Uterus (tissue), 2 donors: ENCODE data around the gene PDE1C.

ENCODE experiments used
- POLR2A ChIP-seq, 2 donors: fragments of 450-650 bp; IDR thresholded peaks; one replicate each; pipeline ENCODE4 v1.6.1; 2016; ENCODE audit warnings: antibody characterized with exemption in 2 of 2, mild to moderate bottlenecking in 1 of 2, moderate library complexity in 1 of 2
- TF ChIP-seq, protein P1 (sequence below), 4 experiments: fragments of 200-600 bp in 2 of 4; fragments of 450-650 bp in 2 of 4; sonication (generic) in 2 of 4; IDR thresholded peaks; one replicate each; pipeline ENCODE4 v1.5.1; 2016 to 2019; ENCODE audit warnings: antibody characterized with exemption in 4 of 4, mild to moderate bottlenecking in 2 of 4, moderate library complexity in 1 of 4

DNA sequence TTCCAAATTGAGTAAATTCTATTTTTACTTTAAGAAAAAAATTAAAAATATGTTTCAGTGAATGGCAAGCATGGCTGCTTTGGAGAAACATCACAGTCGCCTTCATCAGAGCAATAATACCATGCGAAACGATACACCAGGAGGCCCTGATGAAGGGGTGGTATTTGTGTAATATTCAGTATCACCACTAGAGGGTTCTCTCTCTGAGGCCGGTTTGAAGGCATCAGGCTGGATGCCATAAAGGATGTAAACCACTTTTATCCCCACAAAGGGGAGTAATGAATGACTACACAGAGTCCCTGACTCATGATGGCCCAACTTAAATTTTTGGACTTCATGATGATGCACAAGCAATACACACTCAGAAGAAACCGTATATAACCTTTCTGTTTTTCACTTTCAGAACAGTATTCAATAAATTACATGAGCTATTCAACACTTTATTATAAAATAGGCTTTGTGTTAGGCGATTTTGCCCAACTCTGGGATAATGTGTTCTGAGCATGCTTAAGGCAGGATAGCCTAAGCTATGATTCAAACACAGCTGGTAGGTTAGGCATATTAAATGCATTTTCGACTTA, 287.7 kb downstream of the PDE1C start:
- TF ChIP-seq, protein P1, sequence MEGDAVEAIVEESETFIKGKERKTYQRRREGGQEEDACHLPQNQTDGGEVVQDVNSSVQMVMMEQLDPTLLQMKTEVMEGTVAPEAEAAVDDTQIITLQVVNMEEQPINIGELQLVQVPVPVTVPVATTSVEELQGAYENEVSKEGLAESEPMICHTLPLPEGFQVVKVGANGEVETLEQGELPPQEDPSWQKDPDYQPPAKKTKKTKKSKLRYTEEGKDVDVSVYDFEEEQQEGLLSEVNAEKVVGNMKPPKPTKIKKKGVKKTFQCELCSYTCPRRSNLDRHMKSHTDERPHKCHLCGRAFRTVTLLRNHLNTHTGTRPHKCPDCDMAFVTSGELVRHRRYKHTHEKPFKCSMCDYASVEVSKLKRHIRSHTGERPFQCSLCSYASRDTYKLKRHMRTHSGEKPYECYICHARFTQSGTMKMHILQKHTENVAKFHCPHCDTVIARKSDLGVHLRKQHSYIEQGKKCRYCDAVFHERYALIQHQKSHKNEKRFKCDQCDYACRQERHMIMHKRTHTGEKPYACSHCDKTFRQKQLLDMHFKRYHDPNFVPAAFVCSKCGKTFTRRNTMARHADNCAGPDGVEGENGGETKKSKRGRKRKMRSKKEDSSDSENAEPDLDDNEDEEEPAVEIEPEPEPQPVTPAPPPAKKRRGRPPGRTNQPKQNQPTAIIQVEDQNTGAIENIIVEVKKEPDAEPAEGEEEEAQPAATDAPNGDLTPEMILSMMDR (IDR thresholded peaks at IDR 0.05) = peak in 3 of 4 experiments; percentile 44 to 49 (median 45)
- TF ChIP-seq POLR2A (IDR thresholded peaks at IDR 0.05) = no peak
